ENCODE measurements around the gene OXLD1.

OXLD1 gene

GRCh38 chr17:81712468-81713003, 46.1 kb upstream of the OXLD1 start:
- DNase-seq (ENCODE audit: extremely low spot score): peak; percentile 59
- ChIA-PET POLR2A (interaction anchor here (0.5 to 1.4 kb wide), 4 partner anchors 8 to 594 kb away, joined by 3 to 4 read pairs (median 3); no protein-coding TSS in a partner anchor), CTCF (no interaction called here)
- no peak for TF ChIP-seq CTCF (IDR thresholded peaks at IDR 0.05; ENCODE audit: control extremely low read depth, extremely low read depth, low read depth, missing control alignments)

DNA sequence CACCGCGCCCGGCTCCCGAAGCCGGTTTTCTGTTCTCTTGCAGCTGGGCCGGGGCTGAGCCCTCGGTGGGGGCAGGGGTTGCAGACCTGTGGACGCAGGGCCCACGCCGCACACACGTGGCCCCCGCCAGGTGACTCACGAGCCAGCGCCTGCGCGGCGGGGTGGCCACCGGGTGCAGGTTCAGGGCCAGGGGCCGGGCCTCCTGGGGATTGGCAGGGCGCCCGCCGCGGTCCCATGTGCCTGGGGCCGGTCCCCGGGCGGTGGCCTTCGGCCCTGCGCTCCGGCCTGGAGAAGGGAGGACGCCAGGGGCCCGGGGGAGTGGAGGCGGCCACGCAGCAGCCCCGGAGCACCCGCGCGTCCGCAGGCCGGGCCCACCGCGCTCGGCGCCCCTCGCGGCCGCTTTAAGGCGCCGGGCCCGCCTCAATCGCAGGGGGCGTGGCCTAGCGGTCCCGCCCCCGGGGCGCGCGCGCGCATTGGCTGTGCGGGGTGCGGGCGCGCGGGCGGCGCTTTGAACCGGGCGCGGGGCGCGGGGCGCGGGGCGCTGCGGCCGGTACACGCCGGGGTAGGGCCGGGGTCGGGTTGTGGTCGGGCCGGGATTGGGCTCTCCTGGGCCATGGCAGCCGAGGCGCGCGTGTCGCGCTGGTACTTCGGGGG, 45.5 kb upstream of the OXLD1 start, which contains the start of gene SLC25A10:
Gene SLC25A10 (plus strand): TSS at position 471 of the 654 bp plus-strand sequence. CDS start 143 bp downstream, at position 614.
- DNase-seq (ENCODE audit: extremely low spot score): peak; percentile 93
- ChIA-PET CTCF (interaction anchor here (1.4 kb wide), 1 partner anchor 9 kb away, joined by 5 read pairs; the partner anchor contains the start of gene MRPL12), POLR2A (interaction anchor here (1.0 to 1.3 kb wide), 2 partner anchors 9 to 13 kb away, joined by 4 read pairs; partner anchors contain the start of gene MRPL12)
- TF ChIP-seq CTCF (IDR thresholded peaks at IDR 0.05; ENCODE audit: control extremely low read depth, extremely low read depth, low read depth, missing control alignments): no peak

- no peak for DNase-seq (ENCODE audit: extremely low spot score)
- no peak for TF ChIP-seq CTCF (IDR thresholded peaks at IDR 0.05; ENCODE audit: control extremely low read depth, extremely low read depth, low read depth, missing control alignments)
- POLR2A ChIA-PET: interaction anchor here (1.3 kb wide), 1 partner anchor 8 kb away, joined by 4 read pairs; the partner anchor contains the start of gene MRPL12
- CTCF ChIA-PET: interaction anchor here (1.4 kb wide), 1 partner anchor 8 kb away, joined by 5 read pairs; the partner anchor contains the start of gene MRPL12
Observed at GRCh38 chr17:81710514-81711308, 44.3 kb upstream of the OXLD1 start.

DNA sequence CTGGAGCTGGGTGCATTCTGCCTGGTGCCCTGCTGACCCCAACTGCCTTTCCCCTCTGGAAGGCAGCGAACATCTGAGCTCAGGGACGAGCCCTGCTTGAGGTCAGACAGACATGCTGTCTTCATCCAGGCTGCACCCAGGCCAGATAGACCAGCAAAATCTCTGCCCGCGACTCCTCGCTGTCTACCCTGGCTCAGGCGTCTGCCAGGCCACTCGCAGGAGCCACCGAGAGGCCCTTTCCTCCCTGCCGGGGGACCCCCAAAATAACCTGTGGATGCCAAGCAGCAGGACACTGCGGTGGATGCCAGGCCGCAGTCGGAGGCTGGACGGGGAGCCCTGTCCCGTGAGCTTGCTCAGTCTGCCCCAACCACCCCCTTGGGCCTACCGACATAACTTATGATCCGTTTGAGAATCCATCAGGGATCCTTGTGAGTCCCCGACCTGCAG, 42.4 kb upstream of the OXLD1 start:
- POLR2A ChIA-PET: no interaction called here
- CTCF ChIA-PET: no interaction called here
- TF ChIP-seq CTCF (IDR thresholded peaks at IDR 0.05; ENCODE audit: control extremely low read depth, extremely low read depth, low read depth, missing control alignments): no peak
- no peak for DNase-seq (ENCODE audit: extremely low spot score)

GRCh38 chr17:81707725-81708646, 41.6 kb upstream of the OXLD1 start:
- no peak for TF ChIP-seq CTCF (IDR thresholded peaks at IDR 0.05; ENCODE audit: control extremely low read depth, extremely low read depth, low read depth, missing control alignments)
- ChIA-PET POLR2A (no interaction called here), CTCF (interaction anchor here (1.5 kb wide), 1 partner anchor 24 kb away, joined by 3 read pairs; the partner anchor contains the start of genes ARL16 and HGS)
- no peak for DNase-seq (ENCODE audit: extremely low spot score)
